ENCODE results near the gene RAB3A. TPM values are rescaled to one million over a fixed set of nuclear protein-coding genes. Genes with fewer than 3 reads are reported as not detected.

The RAB3A gene, protein sequence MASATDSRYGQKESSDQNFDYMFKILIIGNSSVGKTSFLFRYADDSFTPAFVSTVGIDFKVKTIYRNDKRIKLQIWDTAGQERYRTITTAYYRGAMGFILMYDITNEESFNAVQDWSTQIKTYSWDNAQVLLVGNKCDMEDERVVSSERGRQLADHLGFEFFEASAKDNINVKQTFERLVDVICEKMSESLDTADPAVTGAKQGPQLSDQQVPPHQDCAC
- polyA plus RNA-seq (ENCODE audit: insufficient read length in 4 of 4): 1 to 10 TPM; 3.7 to 6.1 (median 5.4) TPM

DNA sequence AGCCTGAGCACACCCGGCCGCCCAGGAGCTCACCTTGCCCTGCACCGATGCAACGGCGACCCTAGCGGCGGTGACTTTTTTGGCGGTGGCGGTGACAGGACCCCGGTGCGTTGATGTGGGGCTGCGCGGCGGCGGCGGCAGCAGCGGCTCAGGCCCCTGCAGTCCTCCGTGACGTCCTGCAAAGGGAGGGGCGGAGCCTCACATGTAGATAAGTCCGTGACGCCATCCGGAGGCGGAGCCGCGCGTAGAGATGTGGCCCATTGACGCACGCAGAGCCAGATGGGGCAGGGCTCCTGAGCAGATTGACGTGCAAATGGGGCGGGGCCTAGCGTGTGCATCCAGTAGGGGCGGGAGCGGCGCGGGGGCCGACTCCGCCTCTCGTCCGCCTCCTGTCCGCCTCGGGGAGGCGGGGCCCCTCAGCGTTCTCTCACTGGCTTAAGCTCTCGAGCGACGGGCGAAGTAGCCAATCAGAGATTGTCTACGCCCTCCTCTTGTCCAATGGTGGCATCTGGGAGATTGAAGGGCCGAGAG lies at the start of gene RAB3A:
Gene RAB3A, minus strand, starts transcription at position 180 of the 531 bp plus-strand sequence. CDS start 1,302 bp downstream, outside the sequence.
- DNase-seq (ENCODE audit: low read depth in 4 of 4, low spot score in 3 of 4): peak; percentile 100

GRCh38 chr19:18253130-18253529 lies 49.3 kb upstream of the RAB3A start:
- DNase-seq (ENCODE audit: low read depth in 4 of 4, low spot score in 3 of 4): no peak

- no peak for DNase-seq (ENCODE audit: low read depth in 4 of 4, low spot score in 3 of 4)
Measured at GRCh38 chr19:18252370-18252717, 48.5 kb upstream of the RAB3A start.

DNA sequence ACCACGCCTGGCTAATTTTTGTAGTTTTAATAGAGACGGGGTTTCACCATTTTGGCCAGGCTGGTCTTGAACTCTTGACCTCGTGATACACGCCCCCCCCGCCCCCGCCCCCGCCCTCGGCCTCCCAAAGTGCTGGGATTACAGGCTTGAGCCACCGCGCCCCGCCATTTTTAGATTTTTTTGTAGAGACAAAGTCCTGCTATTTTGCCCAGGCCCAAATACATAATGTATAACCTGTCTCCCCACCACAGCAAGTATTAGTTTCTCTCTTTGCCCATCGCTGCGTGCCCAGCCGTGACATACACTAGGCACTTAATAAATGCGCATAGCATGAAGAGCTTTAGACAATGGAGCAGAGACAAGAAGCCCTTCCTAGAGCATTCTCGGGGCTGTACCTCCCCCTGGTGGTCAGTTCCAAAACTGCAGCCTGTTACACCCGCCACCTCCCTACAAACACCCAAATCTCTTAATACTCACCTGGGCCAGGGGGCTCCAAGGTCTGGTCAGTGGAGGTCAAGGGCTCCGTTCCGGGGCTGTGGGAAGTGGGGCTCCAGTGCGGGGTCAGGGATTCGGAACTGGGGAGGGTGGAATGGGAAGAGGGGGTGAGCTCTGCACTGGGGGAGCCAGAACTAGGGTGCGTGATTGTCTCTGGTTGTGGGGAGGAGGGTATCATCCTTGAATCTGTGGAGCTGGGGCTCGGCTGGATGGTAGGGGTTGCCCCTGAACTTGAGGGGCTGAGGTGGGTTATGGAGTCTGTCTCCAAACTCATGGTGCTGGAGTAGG lies 47.9 kb upstream of the RAB3A start:
- peak in 2 of 4 donors; percentile 45 to 68 for DNase-seq (ENCODE audit: low read depth in 4 of 4, low spot score in 3 of 4)

DNA sequence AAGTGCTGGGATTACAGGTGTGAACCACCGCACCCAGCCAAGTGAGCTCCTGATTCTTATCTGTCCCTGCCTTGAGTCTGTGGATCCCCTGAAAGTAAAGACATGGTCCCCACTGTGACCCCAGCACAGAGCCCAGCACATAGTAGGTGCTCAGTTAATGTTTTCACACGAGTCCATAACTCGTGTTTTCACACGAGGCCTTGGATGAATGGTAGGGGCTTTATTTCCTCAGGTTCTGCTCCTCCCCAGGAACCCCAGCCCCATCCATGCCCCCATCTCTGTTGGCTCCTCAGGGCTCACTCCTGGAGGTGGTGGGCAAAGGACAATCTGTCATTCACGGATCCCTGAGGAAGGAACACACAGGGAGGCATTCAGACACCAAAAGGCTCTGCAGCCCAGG lies 46.0 kb upstream of the RAB3A start:
- no peak for DNase-seq (ENCODE audit: low read depth in 4 of 4, low spot score in 3 of 4)

GRCh38 chr19:18245297-18245696 lies 41.5 kb upstream of the RAB3A start:
- no peak for DNase-seq (ENCODE audit: low read depth in 4 of 4, low spot score in 3 of 4)

DNA sequence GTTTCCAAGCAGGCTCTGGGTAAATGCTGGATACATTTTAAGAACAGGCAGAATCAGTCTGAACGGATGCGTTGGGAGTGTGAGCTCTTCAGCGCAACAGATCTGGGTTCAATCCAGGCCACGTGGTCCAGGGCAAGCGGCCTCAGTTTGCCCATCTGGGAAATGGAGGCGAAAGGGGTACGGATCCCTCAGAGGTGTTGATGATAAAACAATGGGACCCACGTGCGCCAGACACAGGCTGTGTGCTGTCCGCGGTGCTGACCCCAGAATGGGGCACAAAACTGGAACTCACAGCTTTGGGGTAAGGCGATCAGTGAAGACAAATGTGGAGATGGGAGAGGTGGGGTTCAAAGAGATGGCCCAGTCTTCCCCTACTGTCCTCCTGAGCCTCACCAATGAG lies 35.5 kb upstream of the RAB3A start:
- no peak for DNase-seq (ENCODE audit: low read depth in 4 of 4, low spot score in 3 of 4)

DNA sequence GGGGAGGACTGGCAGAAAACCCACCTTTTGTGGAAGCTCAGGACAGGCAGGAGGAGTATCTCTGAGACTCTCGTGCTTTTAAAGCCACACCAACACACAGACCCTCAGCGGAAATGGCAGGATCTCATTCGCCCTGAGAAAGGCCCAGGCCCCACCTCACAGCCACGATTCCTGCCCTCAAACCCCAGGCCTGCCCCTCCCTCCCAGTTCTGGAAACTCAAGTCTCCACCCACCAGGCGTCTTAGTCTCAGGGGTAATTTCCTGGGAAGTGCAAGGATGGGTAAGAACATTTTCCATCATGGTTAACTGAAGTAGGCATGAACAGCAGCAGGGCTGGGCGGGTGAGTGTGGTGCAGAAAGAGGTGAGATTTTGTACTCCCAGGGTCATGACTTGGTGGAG lies 30.4 kb upstream of the RAB3A start:
- no peak for DNase-seq (ENCODE audit: low read depth in 4 of 4, low spot score in 3 of 4)

GRCh38 chr19:18233224-18233825 lies 29.5 kb upstream of the RAB3A start:
- peak in 2 of 4 donors; percentile 61 to 62 for DNase-seq (ENCODE audit: low read depth in 4 of 4, low spot score in 3 of 4)

DNA sequence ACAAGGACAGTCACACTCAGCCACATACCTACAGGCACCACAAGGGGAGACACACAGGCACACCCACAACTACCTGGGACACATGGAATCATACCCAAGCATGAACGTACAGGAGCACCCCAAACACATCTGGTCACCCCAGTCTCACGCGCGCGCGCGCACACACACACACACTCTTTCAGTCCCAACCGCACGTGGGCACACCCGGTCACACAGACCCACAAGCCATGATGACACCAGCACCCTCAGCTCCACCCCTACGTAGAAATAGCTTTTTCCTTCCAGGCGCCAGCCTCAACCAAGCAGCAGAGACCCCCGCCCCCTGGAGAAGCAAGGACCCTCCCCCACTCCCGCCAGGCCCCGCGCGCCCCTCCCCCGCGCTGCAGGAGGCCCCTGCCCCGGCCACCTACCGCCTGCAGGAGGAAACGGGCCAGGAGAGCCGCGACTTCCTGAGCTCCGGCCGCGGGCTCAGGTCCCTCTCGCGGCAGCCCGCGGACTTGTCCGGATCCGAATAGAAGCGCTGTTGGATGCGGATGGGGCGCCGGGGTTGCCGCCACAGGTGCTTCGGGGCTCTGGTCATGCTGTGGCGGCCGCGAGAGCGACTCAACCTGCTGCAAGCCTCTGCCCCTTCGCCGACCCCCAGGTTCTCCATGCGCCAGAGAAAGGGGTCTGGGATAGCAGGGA lies 28.8 kb upstream of the RAB3A start:
- DNase-seq (ENCODE audit: low read depth in 4 of 4, low spot score in 3 of 4): no peak

DNA sequence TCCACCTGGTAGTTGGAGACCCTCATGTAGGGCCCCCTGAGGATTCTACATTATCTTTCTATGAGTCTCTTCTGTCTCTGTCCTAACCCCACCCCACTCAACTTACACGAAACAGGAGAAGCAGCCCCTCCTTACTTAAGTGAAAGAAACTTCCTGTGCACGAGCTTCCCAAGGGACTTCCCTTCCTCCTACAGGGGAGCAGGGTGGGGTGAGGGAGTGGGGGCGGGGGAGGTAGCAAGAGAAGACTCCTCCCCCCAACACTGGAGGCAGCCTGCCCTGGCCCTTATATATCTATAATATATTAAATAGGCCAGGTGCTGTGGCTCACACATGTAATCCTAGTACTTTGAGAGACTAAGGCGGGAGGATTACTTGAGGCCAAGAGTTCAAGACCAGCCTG lies 27.9 kb upstream of the RAB3A start:
- no peak for DNase-seq (ENCODE audit: low read depth in 4 of 4, low spot score in 3 of 4)

DNA sequence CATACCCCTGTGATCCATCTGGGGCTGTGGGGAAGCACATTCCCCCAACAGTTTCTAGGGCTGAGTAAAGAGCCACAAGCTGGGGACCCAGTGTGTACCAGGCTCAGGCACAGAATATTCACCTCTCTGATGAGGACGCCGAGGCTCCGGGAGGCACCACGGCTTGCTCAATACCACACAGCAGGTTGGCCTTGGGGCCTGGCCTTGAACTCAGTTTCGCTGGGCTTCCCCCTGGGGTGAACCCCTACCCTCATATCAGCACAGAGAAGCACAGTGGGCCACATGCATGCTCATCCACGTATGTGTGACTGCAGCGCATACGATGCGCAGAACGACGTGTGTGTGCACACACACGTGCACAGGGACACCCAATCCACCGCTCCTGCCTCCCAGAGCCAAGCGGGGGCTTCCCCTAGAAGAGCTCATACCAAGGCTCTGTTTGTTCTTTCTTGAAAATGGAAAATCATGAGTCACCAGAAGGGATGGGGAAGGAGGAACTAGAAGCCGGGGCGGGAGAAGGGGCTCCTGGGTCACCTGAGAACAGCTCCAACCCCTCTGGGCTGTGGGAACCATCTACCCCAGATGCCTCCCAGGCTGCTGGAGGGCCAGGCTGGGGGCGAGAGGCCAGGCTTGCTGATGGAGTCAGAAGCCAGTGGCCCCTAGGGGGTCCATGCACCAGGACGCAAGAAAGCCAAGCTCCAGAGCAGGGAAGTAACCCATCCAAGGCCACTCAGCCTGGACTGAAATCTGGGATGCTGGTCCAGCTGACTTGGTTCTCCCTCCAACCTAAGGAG lies 27.3 kb upstream of the RAB3A start:
- no peak for DNase-seq (ENCODE audit: low read depth in 4 of 4, low spot score in 3 of 4)

DNA sequence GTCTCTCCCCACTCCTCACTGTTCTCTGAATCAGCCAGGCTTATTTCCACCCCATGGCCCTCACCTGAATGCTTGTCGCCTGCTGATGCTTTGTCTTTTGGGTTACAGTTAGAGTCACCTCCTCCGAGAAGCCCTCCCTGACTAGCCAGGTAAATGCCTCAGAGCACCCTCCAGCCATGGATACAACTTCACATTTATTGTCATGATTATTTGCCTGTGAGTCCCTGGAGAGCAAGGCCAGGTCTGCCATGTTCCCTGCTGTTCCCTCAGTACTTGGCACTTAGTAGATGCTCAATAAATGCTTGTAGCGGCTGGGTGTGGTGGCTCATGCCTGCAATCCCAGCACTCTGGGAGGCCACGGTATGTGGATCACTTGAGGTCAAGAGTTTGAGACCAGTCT lies 26.1 kb upstream of the RAB3A start:
- no peak for DNase-seq (ENCODE audit: low read depth in 4 of 4, low spot score in 3 of 4)

DNA sequence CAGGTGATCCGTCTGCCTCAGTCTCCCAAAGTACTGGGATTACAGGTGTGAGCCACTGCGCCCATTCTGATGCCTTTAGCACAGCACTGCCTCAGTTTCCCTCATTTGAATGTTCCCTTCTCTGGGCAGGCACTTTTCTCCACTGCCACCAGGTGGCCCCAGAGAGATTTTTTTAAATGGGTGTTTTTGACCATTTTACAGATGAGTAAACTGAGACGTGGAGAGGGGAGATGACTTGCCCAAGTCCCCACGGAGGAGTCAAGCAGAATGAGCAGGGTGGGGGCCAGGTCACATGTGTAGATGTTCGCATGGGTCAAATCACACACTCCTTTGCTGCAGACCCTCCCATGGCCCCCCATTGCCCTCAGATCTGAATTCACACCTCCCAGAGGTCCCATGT lies 25.6 kb upstream of the RAB3A start:
- no peak for DNase-seq (ENCODE audit: low read depth in 4 of 4, low spot score in 3 of 4)

- no peak for DNase-seq (ENCODE audit: low read depth in 4 of 4, low spot score in 3 of 4)
Measured at GRCh38 chr19:18227781-18228271, 24.0 kb upstream of the RAB3A start.

- DNase-seq (ENCODE audit: low read depth in 4 of 4, low spot score in 3 of 4): no peak
Measured at GRCh38 chr19:18226956-18227780, 23.3 kb upstream of the RAB3A start.

DNA sequence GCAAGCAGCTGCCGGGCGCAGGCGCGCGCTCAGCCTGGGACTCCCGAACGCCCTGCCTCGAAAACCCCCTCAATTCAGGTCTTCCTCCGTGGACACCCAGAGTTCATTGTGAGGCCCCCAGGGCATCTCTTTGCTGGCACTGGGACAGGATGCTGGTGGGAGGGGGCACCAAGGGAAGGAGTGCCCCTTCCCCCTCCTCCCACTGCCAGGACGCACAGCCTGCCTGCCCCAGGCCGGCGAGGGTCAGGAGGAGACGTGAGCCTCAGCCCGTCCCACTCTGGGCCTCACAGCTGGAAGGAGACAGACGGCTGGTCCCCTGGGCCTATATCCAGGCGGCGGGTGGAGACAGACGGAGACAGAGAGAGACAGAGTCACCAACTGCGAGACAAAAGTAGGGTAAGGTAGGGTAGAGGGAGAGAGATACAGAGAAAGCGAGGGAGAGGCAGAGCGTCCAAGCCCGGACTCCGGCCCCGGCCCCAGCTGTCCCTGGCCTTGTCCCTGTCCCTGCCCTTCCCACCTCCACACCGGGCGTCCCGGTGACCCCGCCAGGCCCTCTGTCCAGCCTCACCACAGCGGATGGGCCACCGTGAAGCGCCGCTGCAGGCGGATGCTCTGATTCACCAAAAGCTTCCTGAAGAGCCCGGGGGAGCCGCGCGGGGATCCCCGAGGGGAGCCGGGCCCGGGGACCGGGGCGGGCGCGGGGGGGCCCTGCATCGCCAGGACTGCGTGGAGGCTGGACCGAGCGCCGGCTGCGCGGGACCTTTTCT lies 22.0 kb upstream of the RAB3A start, which contains the start of gene PDE4C:
Gene PDE4C, minus strand, starts transcription at position 737 of the 767 bp plus-strand sequence. Its CDS starts 23 bp downstream, at position 714.
- DNase-seq (ENCODE audit: low read depth in 4 of 4, low spot score in 3 of 4): no peak

GRCh38 chr19:18225355-18225701 lies 21.5 kb upstream of the RAB3A start:
- DNase-seq (ENCODE audit: low read depth in 4 of 4, low spot score in 3 of 4): no peak

Measured in right renal pelvis (tissue), 4 donors.